Kidney (tissue), 14 donors: Measurements from ENCODE around the gene DNMT3B. TPM values are rescaled to one million over a fixed set of nuclear protein-coding genes. Genes with fewer than 3 reads are reported as not detected.

Source experiments
- DNase-seq, 5 donors: peaks; one replicate each; pipeline ENCODE4 v3.0.0-alpha.2; 2013 to 2020
- FAIRE-seq: peaks from 2 replicates; lab custom pipeline; 2012; peaks lifted over from hg19 to GRCh38; lab: Jason Lieb, UNC
- H3K27ac ChIP-seq, 2 donors: one replicate each; pipeline ENCODE4 v1.7.0; 2013; ENCODE audit warnings: low read depth in 2 of 2, low read length in 2 of 2, inconsistent platforms in 1 of 2
- H3K27me3 ChIP-seq: one replicate; pipeline ENCODE4 v1.7.1; 2013; ENCODE audit warnings: low read length, inconsistent platforms; ENCODE audit not compliant: control insufficient read depth, insufficient read depth
- H3K36me3 ChIP-seq, 3 donors: one replicate each; pipeline versions ENCODE4 v1.7.0 to v1.7.1; 2013; ENCODE audit warnings: low read length in 3 of 3, control low read depth in 1 of 3, inconsistent platforms in 1 of 3; ENCODE audit not compliant: insufficient read depth in 3 of 3, control insufficient read depth in 2 of 3
- H3K4me1 ChIP-seq, 3 donors: one replicate each; pipeline versions ENCODE4 v1.7.0 to v1.7.1; 2013; ENCODE audit warnings: low read length in 3 of 3, inconsistent platforms in 1 of 3, low read depth in 1 of 3; ENCODE audit not compliant: control insufficient read depth in 2 of 3, insufficient read depth in 2 of 3
- H3K4me3 ChIP-seq, 3 donors: one replicate each; pipeline versions ENCODE4 v1.7.0 to v1.8.1; 2013; ENCODE audit warnings: low read length in 3 of 3, control low read depth in 1 of 3, inconsistent platforms in 1 of 3
- H3K9ac ChIP-seq, 3 donors: one replicate each; pipeline versions ENCODE4 v1.7.0 to v1.7.1; 2013; ENCODE audit warnings: low read length in 3 of 3, control low read depth in 1 of 3, inconsistent platforms in 1 of 3
- H3K9me3 ChIP-seq, 3 donors: one replicate each; pipeline versions ENCODE4 v1.7.0 to v1.7.1; 2013; ENCODE audit warnings: low read length in 3 of 3, control low read depth in 1 of 3, inconsistent platforms in 1 of 3; ENCODE audit not compliant: control insufficient read depth in 2 of 3, insufficient read depth in 1 of 3
- intact Hi-C: fragments of 100-400 bp; cut with DNase I; formaldehyde crosslinking; loops from one replicate; pipeline ENCODE4 v1.11.1; 2022
- polyA plus RNA-seq: library from polyadenylated mRNA; stranded (reverse); fragments of 350-450 nt; fragmentation: Illumina TruSeq; extraction: RNeasy Lipid Tissue Mini Kit (QIAGEN cat#74804); gene quantifications from one replicate; pipeline ENCODE4 v1.2.3, GENCODE V29; 2014; ENCODE audit warnings: low read depth, low replicate concordance; ENCODE audit not compliant: insufficient read depth
- total RNA-seq: library from RNA; stranded (reverse); fragmentation: NEBNext Ultra II Directional; extraction: Animal tissue kit (Norgen Biotek cat#: 25700); gene quantifications from one replicate; pipeline ENCODE4 v1.2.1, GENCODE V29; 2021
- TF ChIP-seq, protein P1 (sequence below): IDR thresholded peaks from 3 replicates; pipeline ENCODE4 v1.5.1; 2012; ENCODE audit warnings: mild to moderate bottlenecking, moderate library complexity, borderline replicate concordance; ENCODE audit not compliant: insufficient read depth; ENCODE audit errors: extremely low read depth
- donor health status: control.
- donor health status: control.
- donor health status: control.
- donor health status: control.
- donor health status: control.
- donor health status: DM: yes; HTN: yes; CAD: no.
- donor health status: Normal renal cell carcinoma (clear cell type).

The DNMT3B gene
- total and polyA plus RNA-seq, 2 donors from 2014 or later: 1.2 to 2.9 TPM

DNA sequence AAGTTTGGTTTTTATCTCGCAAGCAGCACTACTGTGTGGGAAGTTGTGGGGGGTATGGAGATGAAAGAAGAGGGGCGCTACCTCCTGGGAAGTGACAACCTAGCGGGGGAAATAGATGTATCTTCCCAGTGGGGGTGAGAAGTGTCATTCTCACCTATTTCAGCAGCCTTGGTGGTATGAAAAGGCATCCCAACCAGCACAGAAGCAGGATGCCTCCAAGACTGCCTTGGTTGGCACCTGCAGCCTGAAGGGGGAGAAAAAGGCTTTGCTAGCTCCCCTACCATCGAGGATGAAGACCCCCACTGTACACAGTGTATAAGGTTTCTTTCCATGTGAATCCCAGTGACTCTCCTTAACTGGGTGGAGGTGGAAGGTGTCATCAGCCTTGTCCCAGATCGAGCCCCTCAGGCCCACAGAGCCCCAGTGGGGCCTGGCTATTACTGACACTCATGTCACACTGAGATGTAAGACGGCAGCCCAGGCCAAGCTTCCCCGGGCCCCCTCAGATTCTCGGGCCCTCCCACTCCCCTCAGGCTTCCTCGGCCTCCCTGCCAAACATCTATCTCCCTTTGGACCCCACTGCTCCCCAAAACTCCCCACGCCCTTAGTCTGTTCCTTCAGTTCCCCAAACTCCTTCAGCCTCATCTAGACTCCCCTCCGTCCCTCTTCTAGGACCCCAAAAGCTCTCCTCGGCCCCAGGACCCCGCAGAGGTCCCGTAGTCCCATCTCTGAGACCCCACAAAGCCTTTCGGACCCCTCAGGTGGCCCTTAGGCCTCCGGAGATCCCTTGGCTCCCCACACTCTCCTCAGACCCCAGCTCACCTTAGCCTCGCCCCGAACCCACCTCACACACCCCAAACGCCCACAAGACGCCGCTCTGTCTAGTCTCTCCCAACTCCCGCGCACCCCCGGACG lies 19.6 kb upstream of the DNMT3B start:
- H3K9ac ChIP-seq: peak overlapping the region; percentile 39 to 93 (median 84)
- intact Hi-C loops: no loop called here
- FAIRE-seq (no peak), DNase-seq (peak in 2 of 5 donors; percentile 46 to 63)
- peaks cover 0 to 11% (median 0%) of the 10 kb centered on the region in 3 donors for H3K4me1 ChIP-seq
- no peaks in the 10 kb centered on the region for H3K36me3 ChIP-seq
- peak overlapping the region; percentile 62 to 72 for H3K27ac ChIP-seq
- TF ChIP-seq, protein P1, sequence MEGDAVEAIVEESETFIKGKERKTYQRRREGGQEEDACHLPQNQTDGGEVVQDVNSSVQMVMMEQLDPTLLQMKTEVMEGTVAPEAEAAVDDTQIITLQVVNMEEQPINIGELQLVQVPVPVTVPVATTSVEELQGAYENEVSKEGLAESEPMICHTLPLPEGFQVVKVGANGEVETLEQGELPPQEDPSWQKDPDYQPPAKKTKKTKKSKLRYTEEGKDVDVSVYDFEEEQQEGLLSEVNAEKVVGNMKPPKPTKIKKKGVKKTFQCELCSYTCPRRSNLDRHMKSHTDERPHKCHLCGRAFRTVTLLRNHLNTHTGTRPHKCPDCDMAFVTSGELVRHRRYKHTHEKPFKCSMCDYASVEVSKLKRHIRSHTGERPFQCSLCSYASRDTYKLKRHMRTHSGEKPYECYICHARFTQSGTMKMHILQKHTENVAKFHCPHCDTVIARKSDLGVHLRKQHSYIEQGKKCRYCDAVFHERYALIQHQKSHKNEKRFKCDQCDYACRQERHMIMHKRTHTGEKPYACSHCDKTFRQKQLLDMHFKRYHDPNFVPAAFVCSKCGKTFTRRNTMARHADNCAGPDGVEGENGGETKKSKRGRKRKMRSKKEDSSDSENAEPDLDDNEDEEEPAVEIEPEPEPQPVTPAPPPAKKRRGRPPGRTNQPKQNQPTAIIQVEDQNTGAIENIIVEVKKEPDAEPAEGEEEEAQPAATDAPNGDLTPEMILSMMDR: no peak
- peak overlapping the region; percentile 64 to 91 (median 70) for H3K4me3 ChIP-seq
- no peaks in the 10 kb centered on the region for H3K9me3 ChIP-seq
- no peaks in the 10 kb centered on the region for H3K27me3 ChIP-seq

DNA sequence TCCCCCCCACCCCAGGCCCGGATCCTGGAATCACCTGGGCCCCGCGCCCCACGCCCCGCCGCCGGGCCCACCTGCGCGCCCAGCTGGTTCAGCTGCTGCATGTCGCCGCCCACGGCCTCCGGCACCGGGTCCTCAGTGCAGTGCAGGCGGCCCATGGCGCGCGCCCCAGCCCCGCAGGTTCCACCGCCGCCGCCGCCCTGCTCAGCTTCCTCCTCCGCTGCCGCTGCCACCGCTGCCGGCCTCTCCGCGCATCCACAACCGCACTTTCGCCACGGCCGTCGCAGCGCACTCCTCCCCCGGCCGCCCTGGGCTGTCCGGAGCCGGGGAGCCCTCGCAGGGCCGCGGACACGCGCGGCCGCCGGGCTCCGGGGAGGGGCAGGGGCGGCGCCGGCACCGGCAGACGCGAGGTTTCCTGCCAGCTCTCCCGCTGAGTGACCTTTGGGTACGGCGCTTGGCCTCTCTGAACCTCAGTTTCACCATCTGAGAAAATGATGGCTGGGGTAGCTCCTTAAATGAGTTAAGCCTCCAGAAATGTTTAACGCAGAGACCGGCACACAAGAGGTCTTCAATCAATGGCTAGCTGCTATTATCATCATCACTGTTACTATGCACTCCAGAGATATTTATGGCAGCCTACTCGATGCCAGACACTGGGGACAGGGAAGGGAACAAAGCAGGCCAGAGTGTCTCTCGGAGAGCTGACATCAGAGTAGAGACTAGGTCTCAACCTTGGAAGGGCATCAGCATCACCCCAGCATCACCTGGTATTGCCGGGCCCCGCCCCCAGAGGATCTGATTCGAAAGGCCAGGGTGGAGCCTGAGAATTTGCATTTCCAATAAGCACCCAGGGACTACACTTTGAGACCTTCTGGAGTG lies 18.7 kb upstream of the DNMT3B start, which contains the start of gene COMMD7:
Gene COMMD7, minus strand, starts transcription at position 231 of the 876 bp plus-strand sequence. Its CDS starts 76 bp downstream, at position 155.
- Histone ChIP-seq H3K4me1 (peaks cover 0 to 7% (median 0%) of the 10 kb centered on the region in 3 donors), H3K27ac (peak within 1 kb of the TSS; percentile 62 to 72), H3K4me3 (peak within 1 kb of the TSS; percentile 64 to 91 (median 75)), H3K27me3 (no peaks in the 10 kb centered on the region), H3K9ac (peak within 1 kb of the TSS; percentile 66 to 93 (median 88)), H3K36me3 (no peaks in the 10 kb centered on the region), H3K9me3 (no peaks in the 10 kb centered on the region)
- TF ChIP-seq, protein P1: no peak
- DNase-seq: peak; percentile 66 to 88 (median 71)
- no peak for FAIRE-seq
- intact Hi-C loops: no loop called here

GRCh38 chr20:32749914-32750637 lies 12.1 kb upstream of the DNMT3B start:
- no peaks in the 10 kb centered on the region for H3K27me3 ChIP-seq
- no peak overlapping the region for H3K9ac ChIP-seq
- intact Hi-C loops: no loop called here
- DNase-seq: peak in 3 of 5 donors; percentile 44 to 71 (median 55)
- FAIRE-seq: no peak
- TF ChIP-seq, protein P1: no peak
- H3K27ac ChIP-seq: no peak overlapping the region
- no peaks in the 10 kb centered on the region for H3K4me1 ChIP-seq
- H3K36me3 ChIP-seq: no peaks in the 10 kb centered on the region
- H3K9me3 ChIP-seq: no peaks in the 10 kb centered on the region
- no peak overlapping the region for H3K4me3 ChIP-seq
